ENCODE measurements around the gene CDK3.
"Not testable (repeated sequence)": the region's sequence is repeated elsewhere in the genome, so short reads cannot be mapped to it uniquely, and the experiment has no call there.

The CDK3 gene

DNA sequence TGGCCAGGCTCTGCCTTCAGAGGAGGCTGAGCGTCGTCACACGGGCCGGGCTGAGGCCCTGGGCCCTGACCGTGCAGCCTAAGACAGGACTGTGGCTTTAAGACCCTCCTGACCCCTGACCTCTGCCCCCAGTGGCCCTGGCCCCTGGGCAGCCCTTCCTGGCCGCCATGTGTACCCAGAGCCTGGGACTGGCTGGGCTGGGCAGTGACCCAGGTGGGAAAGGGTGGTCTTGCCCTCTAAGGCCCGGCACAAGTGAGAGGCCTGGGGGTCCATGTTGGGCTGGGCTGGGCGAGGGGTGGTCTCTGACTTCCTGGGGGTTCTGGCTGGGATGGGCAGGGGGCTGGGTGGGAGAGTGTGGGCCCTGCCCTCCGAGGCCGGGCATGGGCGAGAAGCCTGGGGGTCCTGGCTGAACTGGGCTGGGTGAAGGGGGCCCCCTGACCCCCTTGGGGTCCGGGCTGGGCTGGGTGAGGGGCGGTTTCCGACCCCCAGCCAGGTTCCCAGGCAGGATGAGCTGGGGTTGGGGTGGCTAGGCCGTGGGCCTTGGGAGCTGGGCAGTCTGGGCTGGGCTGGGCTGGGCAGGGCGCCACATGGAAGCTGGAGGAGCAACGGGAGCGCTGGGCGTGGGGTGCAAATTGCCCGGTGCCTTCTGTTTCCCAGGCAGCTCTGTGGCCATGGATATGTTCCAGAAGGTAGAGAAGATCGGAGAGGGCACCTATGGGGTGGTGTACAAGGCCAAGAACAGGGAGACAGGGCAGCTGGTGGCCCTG is at the start of gene CDK3:
Gene CDK3, plus strand, starts transcription at position 101 of the 767 bp plus-strand sequence. Its CDS starts 571 bp downstream, at position 672.
- no peak for DNase-seq (ENCODE audit: low read depth, low spot score)

- no peak for DNase-seq (ENCODE audit: low read depth, low spot score)
Observed at GRCh38 chr17:75950855-75951554, 49.6 kb upstream of the CDK3 start.

GRCh38 chr17:75959051-75959838 is 41.4 kb upstream of the CDK3 start:
- DNase-seq (ENCODE audit: low read depth, low spot score), result no peak

DNA sequence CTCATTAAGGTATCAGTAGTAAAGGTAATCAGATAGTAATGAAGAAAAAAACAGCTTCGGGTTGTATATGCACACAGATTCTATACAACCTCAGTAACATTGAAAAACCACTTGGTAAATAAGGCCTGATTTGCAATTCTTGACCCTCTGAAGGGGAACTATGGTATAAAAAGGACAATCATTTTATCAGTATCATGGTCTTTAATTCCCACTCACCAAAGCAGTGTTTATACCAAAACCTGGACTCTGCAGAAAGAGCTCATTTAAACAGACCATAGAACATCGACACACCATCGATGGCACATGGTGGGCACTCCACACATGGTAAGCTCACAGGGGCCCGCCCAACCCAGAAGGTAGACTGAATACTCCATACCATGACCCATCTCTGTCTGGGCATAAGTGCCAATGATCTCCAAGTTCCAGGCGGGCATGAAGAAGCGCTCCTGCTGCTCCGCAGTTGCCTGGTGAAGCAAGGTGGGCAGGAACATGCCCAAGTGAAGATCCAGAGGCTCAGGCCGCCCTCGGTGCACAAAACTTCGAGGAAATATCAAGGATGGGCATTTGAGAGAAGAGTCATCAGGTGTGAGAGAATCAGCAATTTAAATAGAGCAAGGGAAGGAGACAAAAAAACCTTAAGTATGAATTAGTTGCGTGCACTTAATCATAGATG is 40.7 kb upstream of the CDK3 start:
- no peak for DNase-seq (ENCODE audit: low read depth, low spot score)

- no peak for DNase-seq (ENCODE audit: low read depth, low spot score)
Observed at GRCh38 chr17:75965468-75965867, 35.2 kb upstream of the CDK3 start.

DNA sequence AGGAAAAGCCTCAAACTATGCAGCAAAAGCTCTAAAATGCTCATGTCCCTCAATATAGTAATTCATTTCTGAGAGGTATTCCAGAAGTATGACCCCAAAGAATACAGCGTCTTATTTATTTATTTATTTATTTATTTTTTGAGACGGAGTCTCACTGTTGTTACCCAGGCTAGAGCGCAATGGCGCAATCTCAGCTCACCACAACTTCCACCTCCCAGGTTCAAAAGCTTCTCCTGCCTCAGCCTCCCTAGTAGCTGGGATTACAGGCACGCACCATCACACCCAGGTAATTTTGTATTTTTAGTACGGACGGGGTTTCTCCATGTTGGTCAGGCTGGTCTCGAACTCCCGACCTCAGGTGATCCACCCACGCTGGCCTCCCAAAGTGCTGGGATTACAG is 31.6 kb upstream of the CDK3 start:
- DNase-seq (ENCODE audit: low read depth, low spot score), result not testable (repeated sequence)

DNA sequence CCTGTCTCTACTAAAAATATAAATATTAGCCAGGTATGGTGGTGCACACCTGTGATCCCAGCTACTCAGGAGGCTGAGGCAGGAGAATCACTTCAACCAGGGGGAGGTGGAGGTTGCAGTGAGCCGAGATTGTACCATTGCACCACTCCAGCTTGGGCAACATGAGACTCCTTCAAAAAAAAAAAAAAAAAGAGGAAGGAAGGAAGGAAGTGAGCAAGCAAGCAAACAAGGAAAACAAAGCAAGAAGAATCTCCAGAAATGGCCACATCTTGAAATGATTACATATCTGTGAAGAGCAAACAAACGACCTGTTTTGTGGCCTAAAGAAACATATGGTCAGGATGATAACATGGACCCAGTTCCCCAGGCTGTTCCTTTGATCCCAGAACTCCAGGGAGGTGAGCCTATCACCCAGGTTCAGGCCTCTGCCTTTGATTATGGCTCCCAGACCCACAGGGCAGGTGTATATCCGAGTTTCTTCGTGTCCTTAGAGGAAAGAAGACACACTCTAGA is 30.6 kb upstream of the CDK3 start:
- no peak for DNase-seq (ENCODE audit: low read depth, low spot score)

- no peak for DNase-seq (ENCODE audit: low read depth, low spot score)
Observed at GRCh38 chr17:75970626-75971025, 30.0 kb upstream of the CDK3 start.

- not testable (repeated sequence) for DNase-seq (ENCODE audit: low read depth, low spot score)
Observed at GRCh38 chr17:75975187-75975586, 25.5 kb upstream of the CDK3 start.

GRCh38 chr17:75975757-75976174 is 24.9 kb upstream of the CDK3 start:
- DNase-seq (ENCODE audit: low read depth, low spot score), result no peak

- no peak for DNase-seq (ENCODE audit: low read depth, low spot score)
Observed at GRCh38 chr17:75976175-75976848, 24.3 kb upstream of the CDK3 start.

DNA sequence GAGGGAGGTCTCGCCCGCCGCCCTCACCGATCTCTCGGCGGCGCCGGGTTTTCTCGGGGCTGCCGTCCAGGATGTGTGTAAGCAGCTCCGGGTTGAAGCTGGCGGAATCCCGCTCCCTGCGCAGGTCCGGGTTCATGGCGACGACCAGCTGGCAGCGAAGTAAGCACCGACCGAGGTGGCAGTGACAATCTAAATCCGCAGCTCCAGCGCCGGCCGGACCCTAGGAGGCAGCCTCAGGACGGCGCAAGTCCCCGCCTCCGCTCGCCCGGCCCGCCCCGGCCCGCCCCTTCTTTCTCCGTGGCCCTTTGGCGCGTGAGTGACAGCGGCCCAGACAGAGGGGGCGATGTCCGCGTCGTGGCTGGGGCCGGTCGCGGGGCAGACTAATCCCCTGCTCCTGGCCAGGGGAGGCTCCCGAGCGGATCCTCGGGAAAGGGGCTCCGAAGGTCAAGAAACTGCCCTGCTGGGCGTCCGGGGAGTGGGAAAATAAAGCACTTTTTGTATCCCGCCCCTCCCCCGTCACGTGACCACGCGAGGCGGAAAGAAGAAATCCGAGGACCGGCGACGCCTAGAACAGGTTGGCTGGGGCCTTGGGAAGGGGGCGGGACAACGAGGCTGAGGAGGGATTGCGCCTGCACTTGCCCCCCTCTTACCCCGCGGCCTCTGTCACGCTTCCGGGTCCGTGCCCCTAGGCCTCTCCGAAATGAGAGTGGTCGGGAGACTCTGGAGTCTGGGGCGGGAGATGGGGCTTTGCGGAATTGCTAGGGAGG is 21.5 kb upstream of the CDK3 start, which contains the start of the genes ACOX1 and TEN1:
Gene ACOX1, minus strand, starts transcription at position 229 of the 767 bp plus-strand sequence. Its CDS starts 93 bp downstream, at position 136.
Gene TEN1, plus strand, starts transcription at position 303 of the 767 bp plus-strand sequence. CDS start 6,953 bp downstream, outside the sequence.
- peak; percentile 98 for DNase-seq (ENCODE audit: low read depth, low spot score)

DNA sequence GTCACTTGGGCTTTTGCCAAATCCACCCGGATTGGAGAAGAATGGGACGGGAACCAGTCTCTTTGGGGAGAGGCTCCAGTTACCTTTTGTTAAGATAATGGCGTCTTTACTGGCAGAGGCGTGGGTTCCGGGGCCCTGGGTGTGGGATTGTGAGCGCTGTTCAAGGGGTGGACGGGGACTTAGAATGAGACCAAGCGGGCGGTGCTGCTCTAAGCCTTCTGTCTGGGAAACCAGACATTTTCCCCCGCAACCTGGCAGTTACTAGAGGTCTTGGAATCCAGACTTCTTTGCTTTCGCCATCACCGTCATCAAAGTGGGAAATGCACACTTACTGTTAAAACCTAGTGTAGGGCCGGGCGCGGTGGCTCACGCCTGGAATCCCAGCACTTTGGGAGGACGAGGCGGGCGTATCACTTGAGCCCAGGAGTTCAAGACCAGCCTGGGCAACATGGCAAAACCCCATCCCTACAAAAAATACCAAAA is 20.9 kb upstream of the CDK3 start:
- DNase-seq (ENCODE audit: low read depth, low spot score), result no peak

DNA sequence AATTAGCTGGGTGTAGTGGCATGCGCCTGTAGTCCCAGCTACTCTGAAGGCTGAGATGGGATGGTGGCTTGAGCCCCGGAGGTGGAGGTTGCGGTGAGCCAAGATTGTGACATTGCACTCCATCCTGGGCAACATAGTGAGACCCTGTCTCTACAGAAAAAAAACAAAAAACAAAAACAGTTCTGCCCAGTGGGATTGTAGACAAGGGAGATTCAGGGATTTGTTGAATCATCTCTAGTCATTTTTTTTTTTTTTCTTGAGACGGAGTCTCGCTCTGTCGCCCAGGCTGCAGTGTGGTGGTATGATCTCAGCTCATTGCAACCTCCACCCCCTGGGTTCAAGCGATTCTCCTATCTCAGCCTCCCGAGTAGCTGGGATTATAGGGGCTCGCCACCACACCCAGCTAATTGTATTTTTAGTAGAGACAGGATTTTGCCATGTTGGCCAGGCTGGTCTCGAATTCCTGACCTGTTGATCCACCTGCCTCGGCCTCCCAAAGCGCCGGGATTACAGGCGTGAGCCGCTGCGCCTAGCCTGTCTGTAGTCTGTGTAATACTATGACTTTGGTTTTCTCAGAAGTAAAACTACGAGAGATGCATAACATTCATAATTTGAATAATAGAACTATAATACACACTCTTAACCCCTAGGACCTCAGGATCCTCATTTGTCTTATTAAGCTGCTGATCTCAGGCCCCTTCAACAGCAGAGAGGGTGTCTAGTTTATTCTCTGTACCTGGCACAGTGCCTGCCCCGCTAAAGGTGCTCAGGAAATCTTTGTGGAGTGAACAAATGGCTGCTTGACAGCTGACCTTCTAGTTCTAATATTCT is 20.3 kb upstream of the CDK3 start:
- DNase-seq (ENCODE audit: low read depth, low spot score), result no peak

GRCh38 chr17:75981019-75981615 is 19.5 kb upstream of the CDK3 start:
- DNase-seq (ENCODE audit: low read depth, low spot score), result no peak

DNA sequence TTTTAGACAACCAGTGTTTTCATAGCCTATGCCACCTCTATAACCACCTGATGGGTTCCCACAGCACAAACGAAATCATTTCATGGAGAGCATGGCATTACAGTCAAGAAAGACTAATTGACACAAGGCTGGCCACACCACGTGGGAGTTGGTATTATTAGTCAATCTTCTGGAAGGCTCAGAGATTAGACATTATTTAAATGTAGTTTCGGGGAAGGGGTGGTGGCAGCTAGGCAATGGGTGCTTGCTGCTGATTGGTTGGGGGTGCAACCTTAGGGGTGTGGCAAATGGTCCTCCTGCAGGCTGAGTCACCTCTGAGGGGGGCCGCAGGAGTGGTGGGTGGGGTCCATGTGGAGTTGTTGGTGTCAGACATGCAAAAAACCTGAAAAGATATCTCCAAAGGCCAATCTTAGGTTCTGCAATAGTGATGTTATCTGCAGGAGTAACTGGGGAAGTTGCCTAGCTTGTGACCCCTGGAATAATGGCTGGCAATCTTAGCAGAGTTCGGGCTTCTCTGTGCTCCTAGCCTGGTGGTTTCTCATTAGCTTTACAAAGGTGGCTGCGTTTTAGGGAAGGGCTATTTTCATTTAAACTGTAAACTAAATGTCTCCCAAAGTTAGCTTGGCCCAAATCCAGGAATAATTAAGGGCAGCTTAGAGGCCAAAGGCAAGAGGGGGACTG is 17.0 kb upstream of the CDK3 start:
- DNase-seq (ENCODE audit: low read depth, low spot score), result peak; percentile 55

DNA sequence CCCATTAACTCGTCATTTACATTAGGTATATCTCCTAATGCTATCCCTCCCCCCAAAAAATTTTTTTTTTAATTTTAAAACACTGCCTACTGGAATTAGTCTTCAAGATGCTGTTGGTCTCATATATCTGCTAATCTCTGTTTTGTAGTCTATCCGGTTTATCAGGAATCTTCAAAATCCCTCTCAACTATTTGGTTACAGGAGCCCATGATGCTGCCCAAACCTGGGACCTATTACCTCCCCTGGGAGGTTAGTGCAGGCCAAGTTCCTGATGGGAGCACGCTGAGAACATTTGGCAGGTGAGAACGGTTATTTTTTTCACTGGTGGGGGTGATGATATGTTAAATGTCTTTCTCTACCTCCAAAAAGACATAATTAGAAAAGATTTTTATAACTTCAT is 14.7 kb upstream of the CDK3 start:
- DNase-seq (ENCODE audit: low read depth, low spot score), result no peak

- no peak for DNase-seq (ENCODE audit: low read depth, low spot score)
Observed at GRCh38 chr17:75987041-75987440, 13.6 kb upstream of the CDK3 start.
